ENCODE results near the gene SLC30A3. TPM values are rescaled to one million over a fixed set of nuclear protein-coding genes. Genes with fewer than 3 reads are reported as not detected.
"Not testable (repeated sequence)": the region's sequence is repeated elsewhere in the genome, so short reads cannot be mapped to it uniquely, and the experiment has no call there.

The SLC30A3 gene
- total RNA-seq, 2 donors from 2014 or later: not detected

GRCh38 chr2:27300606-27301005, 37.8 kb upstream of the SLC30A3 start:
- H3K9me3 Mint-ChIP-seq; DNase-seq (ENCODE audit: low spot score); H3K4me1 Mint-ChIP-seq (ENCODE audit: low read depth in 2 of 2); ATAC-seq; H3K4me3 Mint-ChIP-seq; H3K27ac Mint-ChIP-seq; H3K36me3 Mint-ChIP-seq: not testable (repeated sequence)
- peaks cover 5 to 11% of the 10 kb centered on the region in 2 donors for H3K27me3 Mint-ChIP-seq

- H3K4me1 Mint-ChIP-seq (ENCODE audit: low read depth in 2 of 2): no peaks in the 10 kb centered on the region
- H3K36me3 Mint-ChIP-seq: no peaks in the 10 kb centered on the region
- H3K27ac Mint-ChIP-seq: no peak overlapping the region
- H3K9me3 Mint-ChIP-seq: no peaks in the 10 kb centered on the region
- H3K27me3 Mint-ChIP-seq: peaks cover 0 to 6% of the 10 kb centered on the region in 2 donors
- H3K4me3 Mint-ChIP-seq: no peak overlapping the region
- DNase-seq (ENCODE audit: low spot score) (no peak), ATAC-seq (peak; percentile 13 to 22)
These were observed 35.7 kb upstream of the SLC30A3 start for GRCh38 chr2:27298391-27299080.

GRCh38 chr2:27297195-27297594, 34.3 kb upstream of the SLC30A3 start:
- H3K27me3 Mint-ChIP-seq: peaks cover 0 to 16% of the 10 kb centered on the region in 2 donors
- no peaks in the 10 kb centered on the region for H3K4me1 Mint-ChIP-seq (ENCODE audit: low read depth in 2 of 2)
- no peak for ATAC-seq
- no peak overlapping the region for H3K27ac Mint-ChIP-seq
- no peaks in the 10 kb centered on the region for H3K36me3 Mint-ChIP-seq
- DNase-seq (ENCODE audit: low spot score): no peak
- no peaks in the 10 kb centered on the region for H3K9me3 Mint-ChIP-seq
- H3K4me3 Mint-ChIP-seq: no peak overlapping the region

DNA sequence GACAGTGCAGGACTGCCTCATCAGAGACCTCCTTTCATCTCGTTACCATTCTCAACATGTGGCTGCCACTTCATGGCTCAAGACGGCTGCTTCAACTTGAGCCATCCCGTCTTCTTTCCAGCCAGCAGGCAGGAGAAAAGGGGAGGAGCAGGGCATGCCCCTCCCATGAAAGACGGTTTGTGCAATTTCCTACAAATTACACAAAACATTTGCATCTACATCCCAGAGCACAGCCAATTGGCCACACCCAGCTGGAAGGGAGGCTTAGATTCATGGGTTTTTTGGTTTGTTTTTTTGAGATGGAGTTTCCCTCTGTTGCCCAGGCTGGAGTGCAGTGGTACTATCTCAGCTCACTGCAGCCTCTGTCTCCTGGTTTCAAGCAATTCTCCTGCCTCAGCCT, 33.6 kb upstream of the SLC30A3 start:
- ATAC-seq (no peak), DNase-seq (ENCODE audit: low spot score) (no peak)
- H3K4me1 Mint-ChIP-seq (ENCODE audit: low read depth in 2 of 2): no peaks in the 10 kb centered on the region
- H3K27me3 Mint-ChIP-seq: peaks cover 0 to 16% of the 10 kb centered on the region in 2 donors
- H3K36me3 Mint-ChIP-seq: no peaks in the 10 kb centered on the region
- no peak overlapping the region for H3K27ac Mint-ChIP-seq
- H3K4me3 Mint-ChIP-seq: no peak overlapping the region
- H3K9me3 Mint-ChIP-seq: no peaks in the 10 kb centered on the region

GRCh38 chr2:27294928-27295327, 32.1 kb upstream of the SLC30A3 start:
- Mint-ChIP-seq H3K4me1 (ENCODE audit: low read depth in 2 of 2) (no peaks in the 10 kb centered on the region), H3K27me3 (peaks cover 0 to 16% of the 10 kb centered on the region in 2 donors), H3K9me3 (no peaks in the 10 kb centered on the region), H3K4me3 (no peak overlapping the region), H3K36me3 (no peaks in the 10 kb centered on the region), H3K27ac (no peak overlapping the region)
- DNase-seq (ENCODE audit: low spot score) (no peak), ATAC-seq (no peak)

- H3K4me3 Mint-ChIP-seq: no peak overlapping the region
These were observed 29.0 kb upstream of the SLC30A3 start for GRCh38 chr2:27291865-27292264.

DNA sequence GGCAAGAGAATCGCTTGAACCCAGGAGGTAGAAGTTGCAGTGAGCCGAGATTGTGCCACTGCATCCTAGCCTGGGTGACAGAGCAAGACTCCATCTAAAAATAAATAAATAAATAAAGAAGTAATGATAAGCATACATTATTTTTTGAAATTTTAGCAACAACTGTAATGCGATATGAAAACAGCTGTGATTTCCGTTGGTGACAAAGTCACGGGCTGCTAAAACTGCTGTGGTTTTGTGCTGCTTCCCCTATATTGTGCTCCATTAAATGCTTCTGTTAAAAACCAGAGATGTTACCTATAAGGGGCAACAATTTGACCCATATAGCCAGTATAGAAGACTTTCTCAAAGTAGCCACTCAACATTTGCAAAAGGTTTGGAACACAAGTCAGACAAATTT, 27.7 kb upstream of the SLC30A3 start:
- Mint-ChIP-seq H3K9me3 (no peaks in the 10 kb centered on the region), H3K27ac (no peak overlapping the region), H3K27me3 (peaks cover 0 to 26% of the 10 kb centered on the region in 2 donors), H3K36me3 (no peaks in the 10 kb centered on the region), H3K4me1 (ENCODE audit: low read depth in 2 of 2) (no peaks in the 10 kb centered on the region), H3K4me3 (no peak overlapping the region)
- ATAC-seq (no peak), DNase-seq (ENCODE audit: low spot score) (no peak)

More at GRCh38 chr2:27291865-27292264, 29.0 kb upstream of the SLC30A3 start:
- no peaks in the 10 kb centered on the region for H3K9me3 Mint-ChIP-seq
- ATAC-seq: no peak
- DNase-seq (ENCODE audit: low spot score): no peak
- no peak overlapping the region for H3K27ac Mint-ChIP-seq
- H3K4me1 Mint-ChIP-seq (ENCODE audit: low read depth in 2 of 2): no peaks in the 10 kb centered on the region
- peaks cover 0 to 19% of the 10 kb centered on the region in 2 donors for H3K27me3 Mint-ChIP-seq
- H3K36me3 Mint-ChIP-seq: no peaks in the 10 kb centered on the region

- DNase-seq (ENCODE audit: low spot score): no peak
- Mint-ChIP-seq H3K27me3 (peaks cover 0 to 26% of the 10 kb centered on the region in 2 donors), H3K4me3 (no peak overlapping the region), H3K9me3 (no peaks in the 10 kb centered on the region), H3K4me1 (ENCODE audit: low read depth in 2 of 2) (no peaks in the 10 kb centered on the region), H3K27ac (no peak overlapping the region), H3K36me3 (no peaks in the 10 kb centered on the region)
- ATAC-seq: no peak
These were observed 25.8 kb upstream of the SLC30A3 start for GRCh38 chr2:27288610-27289009.

- H3K4me1 Mint-ChIP-seq (ENCODE audit: low read depth in 2 of 2): no peaks in the 10 kb centered on the region
- ATAC-seq: no peak
- no peak for DNase-seq (ENCODE audit: low spot score)
- no peaks in the 10 kb centered on the region for H3K36me3 Mint-ChIP-seq
- H3K27me3 Mint-ChIP-seq: peaks cover 12 to 36% of the 10 kb centered on the region in 2 donors
- H3K4me3 Mint-ChIP-seq: no peak overlapping the region
- no peaks in the 10 kb centered on the region for H3K9me3 Mint-ChIP-seq
- no peak overlapping the region for H3K27ac Mint-ChIP-seq
These were observed 22.6 kb upstream of the SLC30A3 start for GRCh38 chr2:27285481-27285880.

GRCh38 chr2:27284996-27285395, 22.1 kb upstream of the SLC30A3 start:
- H3K9me3 Mint-ChIP-seq: no peaks in the 10 kb centered on the region
- H3K27me3 Mint-ChIP-seq: peaks cover 12 to 36% of the 10 kb centered on the region in 2 donors
- no peaks in the 10 kb centered on the region for H3K36me3 Mint-ChIP-seq
- H3K4me3 Mint-ChIP-seq: no peak overlapping the region
- H3K27ac Mint-ChIP-seq: no peak overlapping the region
- DNase-seq (ENCODE audit: low spot score) (no peak), ATAC-seq (no peak)
- peaks cover 0 to 2% of the 10 kb centered on the region in 2 donors for H3K4me1 Mint-ChIP-seq (ENCODE audit: low read depth in 2 of 2)

DNA sequence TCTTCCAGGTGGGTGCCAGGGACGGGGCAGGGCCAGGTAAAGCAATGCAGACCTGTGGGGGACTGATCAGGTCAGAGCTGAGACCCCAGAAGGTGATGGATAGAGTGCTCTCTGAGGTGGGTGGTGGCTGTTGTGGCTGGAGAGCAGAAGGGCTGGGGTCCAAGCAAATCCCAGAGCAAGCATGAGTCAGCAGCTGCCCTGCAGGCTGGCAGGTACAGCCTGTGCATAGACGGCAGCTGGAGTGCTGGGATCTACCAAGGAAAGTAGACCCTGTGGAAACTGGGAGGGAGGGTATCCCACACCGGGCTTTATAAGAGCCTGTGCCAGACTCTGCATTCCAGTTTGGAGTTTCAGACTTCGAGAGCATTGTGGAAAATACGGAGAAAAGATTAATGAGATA, 20.0 kb upstream of the SLC30A3 start:
- Mint-ChIP-seq H3K4me1 (ENCODE audit: low read depth in 2 of 2) (peaks cover 3 to 5% of the 10 kb centered on the region in 2 donors), H3K27ac (no peak overlapping the region), H3K36me3 (no peaks in the 10 kb centered on the region), H3K9me3 (no peaks in the 10 kb centered on the region), H3K27me3 (peaks cover 17 to 38% of the 10 kb centered on the region in 2 donors), H3K4me3 (no peak overlapping the region)
- DNase-seq (ENCODE audit: low spot score) (no peak), ATAC-seq (peak in 1 of 2 donors; percentile 20)

DNA sequence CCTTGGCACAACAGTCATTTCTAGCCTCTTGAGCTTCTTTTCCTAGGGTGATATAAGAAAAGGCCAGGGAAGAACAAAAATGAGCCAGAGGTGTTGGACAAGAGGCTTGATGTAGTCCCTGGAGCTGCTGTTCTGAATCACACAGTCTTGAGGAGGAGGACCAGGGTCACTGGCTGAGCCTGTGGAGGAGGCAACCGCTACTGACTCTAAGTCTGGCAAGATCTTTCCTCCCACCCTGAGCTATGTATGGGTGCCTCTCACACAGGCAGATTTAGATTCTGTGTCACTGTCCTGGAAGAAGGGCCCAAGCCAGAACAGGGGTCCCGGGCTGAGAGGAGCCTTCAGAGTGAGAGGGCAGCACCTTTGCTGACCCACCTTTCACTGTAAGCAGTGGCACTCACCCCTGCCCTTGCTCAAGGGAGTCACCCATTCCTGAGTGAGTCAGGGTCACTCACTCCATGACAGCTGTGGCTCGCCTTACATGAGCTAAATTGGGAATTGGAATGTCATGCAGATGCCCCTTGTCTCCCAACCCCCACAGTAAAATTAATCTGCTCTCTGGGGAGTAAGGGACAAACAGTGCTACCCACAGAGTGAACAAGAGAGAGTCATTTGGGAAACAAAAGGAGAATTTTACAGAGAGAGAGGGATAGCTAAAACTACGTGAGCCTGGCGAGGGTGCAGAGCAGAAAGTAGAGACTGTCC, 19.2 kb upstream of the SLC30A3 start, which contains the start of gene TRIM54:
Gene TRIM54 (plus strand): TSS at position 575 of the 705 bp plus-strand sequence. CDS start 303 bp downstream, outside the sequence.
- H3K36me3 Mint-ChIP-seq: no peaks in the 10 kb centered on the region
- H3K4me3 Mint-ChIP-seq: no peak within 1 kb of the TSS
- peaks cover 21 to 44% of the 10 kb centered on the region in 2 donors for H3K27me3 Mint-ChIP-seq
- H3K4me1 Mint-ChIP-seq (ENCODE audit: low read depth in 2 of 2): peaks cover 3 to 5% of the 10 kb centered on the region in 2 donors
- peak in 1 of 2 donors; percentile 17 for ATAC-seq
- H3K9me3 Mint-ChIP-seq: no peaks in the 10 kb centered on the region
- no peak for DNase-seq (ENCODE audit: low spot score)
- no peak within 1 kb of the TSS for H3K27ac Mint-ChIP-seq

DNA sequence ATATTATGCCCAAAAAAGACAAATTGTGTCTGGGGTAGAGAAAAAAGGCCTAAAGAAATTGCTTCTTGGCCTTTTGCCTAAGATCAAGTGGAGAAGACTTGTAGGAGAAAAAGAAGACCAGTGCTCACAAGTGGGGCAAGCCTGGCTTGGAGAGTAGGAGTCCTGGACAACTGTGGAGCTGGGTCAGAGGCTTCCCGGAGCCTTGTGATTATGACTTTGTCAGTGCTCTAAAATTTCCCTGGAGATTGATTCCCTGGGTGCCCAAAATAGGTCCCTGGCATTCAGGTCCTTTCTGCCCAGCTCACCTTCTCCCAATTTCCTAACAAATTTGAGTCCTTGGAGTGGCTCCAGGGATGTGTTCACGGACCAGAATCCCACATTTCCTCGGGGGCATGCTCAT, 18.6 kb upstream of the SLC30A3 start:
- DNase-seq (ENCODE audit: low spot score) (no peak), ATAC-seq (no peak)
- Mint-ChIP-seq H3K9me3 (no peaks in the 10 kb centered on the region), H3K36me3 (no peaks in the 10 kb centered on the region), H3K27ac (no peak overlapping the region), H3K27me3 (peaks cover 21 to 40% of the 10 kb centered on the region in 2 donors), H3K4me1 (ENCODE audit: low read depth in 2 of 2) (peaks cover 3 to 5% of the 10 kb centered on the region in 2 donors), H3K4me3 (no peak overlapping the region)

- no peaks in the 10 kb centered on the region for H3K9me3 Mint-ChIP-seq
- peaks cover 21 to 36% of the 10 kb centered on the region in 2 donors for H3K27me3 Mint-ChIP-seq
- H3K4me1 Mint-ChIP-seq (ENCODE audit: low read depth in 2 of 2): peaks cover 3 to 5% of the 10 kb centered on the region in 2 donors
- DNase-seq (ENCODE audit: low spot score): no peak
- H3K36me3 Mint-ChIP-seq: no peaks in the 10 kb centered on the region
- H3K4me3 Mint-ChIP-seq: no peak overlapping the region
- no peak overlapping the region for H3K27ac Mint-ChIP-seq
- no peak for ATAC-seq
These were observed 18.0 kb upstream of the SLC30A3 start for GRCh38 chr2:27280826-27281225.
